HG03097 (cell line): ENCODE data around the gene SHF.

ENCODE experiments used
- ATAC-seq: cut with Tn5 transposase; IDR thresholded peaks from one replicate; pipeline ENCODE4 v1.9.1; 2021; ENCODE audit not compliant: unreplicated experiment, low FRiP score

SHF gene

GRCh38 chr15:45200001-45200798, 12.4 kb upstream of the SHF start:
- ATAC-seq: peak; percentile 43

- peak; percentile 13 for ATAC-seq
Observed at GRCh38 chr15:45199136-45199810, 11.5 kb upstream of the SHF start.

- peak; percentile 52 for ATAC-seq
Observed at GRCh38 chr15:45198337-45199135, 10.8 kb upstream of the SHF start.

GRCh38 chr15:45197512-45197911, 9.7 kb upstream of the SHF start:
- no peak for ATAC-seq

GRCh38 chr15:45187578-45187893, 230 bp downstream of the SHF start:
- no peak for ATAC-seq

GRCh38 chr15:45186771-45187577, 792 bp downstream of the SHF start:
- no peak for ATAC-seq

- ATAC-seq: no peak
Observed at GRCh38 chr15:45185903-45186770, 1.6 kb downstream of the SHF start.

GRCh38 chr15:45185069-45185779, 2.5 kb downstream of the SHF start:
- no peak for ATAC-seq

- no peak for ATAC-seq
Observed at GRCh38 chr15:45184562-45185041, 3.2 kb downstream of the SHF start.

- no peak for ATAC-seq
Observed at GRCh38 chr15:45183511-45183910, 4.3 kb downstream of the SHF start.

GRCh38 chr15:45182996-45183395, 4.8 kb downstream of the SHF start:
- no peak for ATAC-seq

GRCh38 chr15:45181491-45182285, 6.1 kb downstream of the SHF start:
- ATAC-seq: no peak

GRCh38 chr15:45180648-45181436, 6.9 kb downstream of the SHF start:
- no peak for ATAC-seq

- no peak for ATAC-seq
Observed at GRCh38 chr15:45180201-45180600, 7.6 kb downstream of the SHF start.

GRCh38 chr15:45179221-45179985, 8.4 kb downstream of the SHF start:
- ATAC-seq: no peak

- no peak for ATAC-seq
Observed at GRCh38 chr15:45177285-45177684, 10.5 kb downstream of the SHF start.

- ATAC-seq: no peak
Observed at GRCh38 chr15:45174577-45174976, 13.2 kb downstream of the SHF start.
